Prostate gland (tissue), 2 donors: ENCODE results near the gene CCPG1.

Experiments
- CTCF ChIP-seq, 4 experiments: fragments of 200-600 bp in 2 of 4; fragments of 450-650 bp in 2 of 4; sonication (generic) in 2 of 4; IDR thresholded peaks; 1 replicate in 3 of 4; 2 replicates in 1 of 4; pipeline ENCODE4 v1.5.1; 2016 to 2019; ENCODE audit warnings: antibody characterized with exemption in 4 of 4, mild to moderate bottlenecking in 2 of 4, moderate library complexity in 2 of 4
- POLR2A ChIP-seq: fragments of 450-650 bp; IDR thresholded peaks from one replicate; pipeline ENCODE4 v1.6.1; 2016; ENCODE audit warnings: antibody characterized with exemption, mild to moderate bottlenecking

GRCh38 chr15:55318588-55319494 lies 89.3 kb downstream of the CCPG1 start, which contains the start of the genes PIGB and PIGBOS1:
- peak in 2 of 4 experiments; percentile 7 to 36 for TF ChIP-seq CTCF (IDR thresholded peaks at IDR 0.05)
- peak; percentile 26 for TF ChIP-seq POLR2A
